ENCODE results near the gene FAM83F. TPM values are rescaled to one million over a fixed set of nuclear protein-coding genes. Genes with fewer than 3 reads are reported as not detected.

Gene FAM83F
- total RNA-seq, 1 donor = not detected

- no peaks in the 10 kb centered on the region for H4K20me1 ChIP-seq (ENCODE audit: insufficient read depth, low read length)
- no peak overlapping the region for H3K4me2 ChIP-seq (ENCODE audit: insufficient read depth, low read length)
- no peak for TF ChIP-seq CTCF (IDR thresholded peaks at IDR 0.05; ENCODE audit: extremely low read depth, low read depth, low read length)
- no peak overlapping the region for H3K27ac ChIP-seq (ENCODE audit: low read depth, low read length)
- no peaks in the 10 kb centered on the region for H3K36me3 ChIP-seq (ENCODE audit: insufficient read depth, low read length)
- H3K9me3 ChIP-seq (ENCODE audit: low read depth, low read length) = no peaks in the 10 kb centered on the region
- no peaks in the 10 kb centered on the region for H3K4me1 ChIP-seq (ENCODE audit: insufficient read depth, low read length)
- no peaks in the 10 kb centered on the region for H3K79me2 ChIP-seq (ENCODE audit: insufficient read depth, low read length)
- H3K4me3 ChIP-seq (ENCODE audit: insufficient read depth, low read length) = no peak overlapping the region
- no peak for DNase-seq (ENCODE audit: insufficient read length, low spot score, missing footprints)
- H2AFZ ChIP-seq (ENCODE audit: low read length) = no peak overlapping the region
- H3K27me3 ChIP-seq (ENCODE audit: insufficient read depth, low read length) = peaks cover 36% of the 10 kb centered on the region
Measured at GRCh38 chr22:39997939-39998726, 3.4 kb downstream of the FAM83F start.

GRCh38 chr22:39999144-39999757 is 4.5 kb downstream of the FAM83F start:
- no peaks in the 10 kb centered on the region for H3K9me3 ChIP-seq (ENCODE audit: low read depth, low read length)
- peaks cover 29% of the 10 kb centered on the region for H3K27me3 ChIP-seq (ENCODE audit: insufficient read depth, low read length)
- H3K4me2 ChIP-seq (ENCODE audit: insufficient read depth, low read length) = no peak overlapping the region
- no peak for DNase-seq (ENCODE audit: insufficient read length, low spot score, missing footprints)
- no peak overlapping the region for H3K27ac ChIP-seq (ENCODE audit: low read depth, low read length)
- no peaks in the 10 kb centered on the region for H3K79me2 ChIP-seq (ENCODE audit: insufficient read depth, low read length)
- H3K4me1 ChIP-seq (ENCODE audit: insufficient read depth, low read length) = no peaks in the 10 kb centered on the region
- H2AFZ ChIP-seq (ENCODE audit: low read length) = no peak overlapping the region
- H3K36me3 ChIP-seq (ENCODE audit: insufficient read depth, low read length) = no peaks in the 10 kb centered on the region
- H3K4me3 ChIP-seq (ENCODE audit: insufficient read depth, low read length) = no peak overlapping the region
- no peak for TF ChIP-seq CTCF (IDR thresholded peaks at IDR 0.05; ENCODE audit: extremely low read depth, low read depth, low read length)
- no peaks in the 10 kb centered on the region for H4K20me1 ChIP-seq (ENCODE audit: insufficient read depth, low read length)

GRCh38 chr22:40000171-40000570 is 5.4 kb downstream of the FAM83F start:
- Histone ChIP-seq H3K9me3 (ENCODE audit: low read depth, low read length) (no peaks in the 10 kb centered on the region), H3K4me1 (ENCODE audit: insufficient read depth, low read length) (no peaks in the 10 kb centered on the region), H4K20me1 (ENCODE audit: insufficient read depth, low read length) (no peaks in the 10 kb centered on the region), H3K36me3 (ENCODE audit: insufficient read depth, low read length) (no peaks in the 10 kb centered on the region), H3K27ac (ENCODE audit: low read depth, low read length) (no peak overlapping the region), H3K79me2 (ENCODE audit: insufficient read depth, low read length) (no peaks in the 10 kb centered on the region), H3K4me2 (ENCODE audit: insufficient read depth, low read length) (no peak overlapping the region), H3K27me3 (ENCODE audit: insufficient read depth, low read length) (peaks cover 26% of the 10 kb centered on the region), H3K4me3 (ENCODE audit: insufficient read depth, low read length) (no peak overlapping the region), H2AFZ (ENCODE audit: low read length) (no peak overlapping the region)
- TF ChIP-seq CTCF (IDR thresholded peaks at IDR 0.05; ENCODE audit: extremely low read depth, low read depth, low read length) = no peak
- no peak for DNase-seq (ENCODE audit: insufficient read length, low spot score, missing footprints)

GRCh38 chr22:40001106-40001505 is 6.4 kb downstream of the FAM83F start:
- Histone ChIP-seq H4K20me1 (ENCODE audit: insufficient read depth, low read length) (no peaks in the 10 kb centered on the region), H3K4me2 (ENCODE audit: insufficient read depth, low read length) (no peak overlapping the region), H3K4me3 (ENCODE audit: insufficient read depth, low read length) (no peak overlapping the region), H3K4me1 (ENCODE audit: insufficient read depth, low read length) (no peaks in the 10 kb centered on the region), H3K79me2 (ENCODE audit: insufficient read depth, low read length) (no peaks in the 10 kb centered on the region), H2AFZ (ENCODE audit: low read length) (no peak overlapping the region), H3K27me3 (ENCODE audit: insufficient read depth, low read length) (peaks cover 22% of the 10 kb centered on the region), H3K9me3 (ENCODE audit: low read depth, low read length) (no peaks in the 10 kb centered on the region), H3K36me3 (ENCODE audit: insufficient read depth, low read length) (no peaks in the 10 kb centered on the region), H3K27ac (ENCODE audit: low read depth, low read length) (no peak overlapping the region)
- DNase-seq (ENCODE audit: insufficient read length, low spot score, missing footprints) = no peak
- TF ChIP-seq CTCF (IDR thresholded peaks at IDR 0.05; ENCODE audit: extremely low read depth, low read depth, low read length) = no peak

Measured in osteoblast (primary cell).